Measurements from ENCODE around the gene SPSB2.

GRCh38 chr12:6846316-6846869 is 26.7 kb downstream of the SPSB2 start:
- TF ChIP-seq CTCF (IDR thresholded peaks at IDR 0.05; ENCODE audit: low read depth, low read length) (no peak), POLR2A (IDR thresholded peaks at IDR 0.05; ENCODE audit: extremely low read depth, insufficient read length) (no peak)

Data from NB4 (cell line).